OCI-LY1 (cell line): Measurements from ENCODE around the gene FBN1.

Experiments
- H2AFZ ChIP-seq: fragments of 200-600 bp; sonication (generic), shearing (Covaris generic); 2 replicates; pipeline ENCODE4 v1.6.0; 2014; ENCODE audit warnings: antibody characterized with exemption, mild to moderate bottlenecking, low read length
- H3F3A ChIP-seq: fragments of 200-600 bp; sonication (generic), shearing (Covaris generic); 2 replicates; pipeline ENCODE4 v1.6.0; 2014; ENCODE audit warnings: mild to moderate bottlenecking, antibody characterized with exemption, low read length, moderate library complexity; ENCODE audit not compliant: insufficient read depth
- H3K27ac ChIP-seq: fragments of 200-600 bp; sonication (generic); 2 replicates; pipeline ENCODE4 v1.5.1; 2014; ENCODE audit warnings: low read length, mixed run types, mild to moderate bottlenecking, low read depth; ENCODE audit not compliant: poor library complexity, severe bottlenecking
- H3K27me3 ChIP-seq: fragments of 200-600 bp; sonication (generic); 2 replicates; pipeline ENCODE4 v1.6.0; 2014; ENCODE audit warnings: antibody characterized with exemption, mild to moderate bottlenecking, low read length, moderate library complexity; ENCODE audit not compliant: insufficient read depth
- H3K36me3 ChIP-seq: fragments of 200-600 bp; sonication (generic); 2 replicates; pipeline ENCODE4 v1.6.1; 2014; ENCODE audit warnings: mild to moderate bottlenecking, antibody characterized with exemption, low read length, moderate library complexity, mixed read lengths; ENCODE audit not compliant: insufficient read depth
- H3K4me1 ChIP-seq: fragments of 200-600 bp; sonication (generic); 2 replicates; pipeline ENCODE4 v1.5.1; 2014; ENCODE audit warnings: mild to moderate bottlenecking, low read length, moderate library complexity; ENCODE audit not compliant: insufficient read depth, severe bottlenecking
- H3K4me2 ChIP-seq: fragments of 200-600 bp; sonication (generic), shearing (Covaris generic); 2 replicates; pipeline ENCODE4 v1.6.1; 2014; ENCODE audit warnings: low read length
- H3K4me3 ChIP-seq: fragments of 200-600 bp; sonication (generic); 2 replicates; pipeline ENCODE4 v1.5.1; 2014; ENCODE audit warnings: low read length, low read depth, mild to moderate bottlenecking, mixed read lengths; ENCODE audit not compliant: poor library complexity, severe bottlenecking
- H3K79me2 ChIP-seq: fragments of 200-600 bp; shearing (Covaris generic); 2 replicates; pipeline ENCODE4 v1.6.1; 2016; ENCODE audit warnings: mixed run types, low read length, mixed read lengths; ENCODE audit not compliant: insufficient read depth
- H3K9ac ChIP-seq: fragments of 200-600 bp; sonication (generic), shearing (Covaris generic); 2 replicates; pipeline ENCODE4 v1.6.1; 2014; ENCODE audit warnings: mild to moderate bottlenecking, low read length, mixed read lengths
- H3K9me2 ChIP-seq: fragments of 200-600 bp; sonication (generic), shearing (Covaris generic); 2 replicates; pipeline ENCODE4 v1.6.1; 2014; ENCODE audit warnings: low read depth, mild to moderate bottlenecking, low read length, mixed read lengths
- H3K9me3 ChIP-seq: fragments of 200-600 bp; shearing (Covaris generic); 2 replicates; pipeline ENCODE4 v1.6.1; 2014; ENCODE audit warnings: low read length, mixed read lengths
- H4K20me1 ChIP-seq: fragments of 200-600 bp; sonication (generic), shearing (Covaris generic); 2 replicates; pipeline ENCODE4 v1.6.0; 2016; ENCODE audit warnings: mild to moderate bottlenecking, low read length; ENCODE audit not compliant: insufficient read depth
- CTCF ChIP-seq: fragments of 200-600 bp; sonication (generic), shearing (Covaris generic); IDR thresholded peaks from 2 replicates; pipeline ENCODE4 v1.5.1; 2017; ENCODE audit warnings: mild to moderate bottlenecking, antibody characterized with exemption, low read length, moderate library complexity, mixed read lengths
- EZH2 ChIP-seq: fragments of 200-600 bp; sonication (generic), shearing (Covaris generic); IDR thresholded peaks from 2 replicates; pipeline ENCODE4 v1.8.0; 2017; ENCODE audit warnings: borderline replicate concordance, mixed run types, mild to moderate bottlenecking, antibody characterized with exemption, low read length, moderate library complexity, mixed read lengths

Gene FBN1

GRCh38 chr15:48494631-48495030 is 150.9 kb downstream of the FBN1 start:
- no peaks in the 10 kb centered on the region for H4K20me1 ChIP-seq
- H3K79me2 ChIP-seq: no peaks in the 10 kb centered on the region
- no peaks in the 10 kb centered on the region for H3K36me3 ChIP-seq
- no peak overlapping the region for H3K4me3 ChIP-seq
- H3K9me3 ChIP-seq: no peaks in the 10 kb centered on the region
- H3K4me2 ChIP-seq: no peak overlapping the region
- H3F3A ChIP-seq: no peaks in the 10 kb centered on the region
- H3K4me1 ChIP-seq: no peaks in the 10 kb centered on the region
- no peak for TF ChIP-seq CTCF
- TF ChIP-seq EZH2: no peak
- H3K27me3 ChIP-seq: no peaks in the 10 kb centered on the region
- H3K9me2 ChIP-seq: no peaks in the 10 kb centered on the region
- no peak overlapping the region for H3K9ac ChIP-seq
- no peak overlapping the region for H2AFZ ChIP-seq
- H3K27ac ChIP-seq: no peak overlapping the region

GRCh38 chr15:48493763-48494225 is 151.7 kb downstream of the FBN1 start:
- Histone ChIP-seq H3K9me2 (no peaks in the 10 kb centered on the region), H3K4me1 (no peaks in the 10 kb centered on the region), H3K4me3 (no peak overlapping the region), H3K27ac (no peak overlapping the region), H3K4me2 (no peak overlapping the region), H3K9me3 (no peaks in the 10 kb centered on the region), H2AFZ (no peak overlapping the region), H3K79me2 (no peaks in the 10 kb centered on the region), H3K27me3 (no peaks in the 10 kb centered on the region), H3F3A (no peaks in the 10 kb centered on the region), H3K36me3 (no peaks in the 10 kb centered on the region), H3K9ac (no peak overlapping the region), H4K20me1 (no peaks in the 10 kb centered on the region)
- TF ChIP-seq EZH2: no peak
- no peak for TF ChIP-seq CTCF

- Histone ChIP-seq H3K9me3 (no peaks in the 10 kb centered on the region), H3K4me3 (no peak overlapping the region), H3K4me1 (no peaks in the 10 kb centered on the region), H4K20me1 (no peaks in the 10 kb centered on the region), H3K36me3 (no peaks in the 10 kb centered on the region), H3K9ac (no peak overlapping the region), H3K27ac (no peak overlapping the region), H3K4me2 (no peak overlapping the region), H3K79me2 (no peaks in the 10 kb centered on the region), H3K27me3 (no peaks in the 10 kb centered on the region), H3F3A (no peaks in the 10 kb centered on the region), H2AFZ (no peak overlapping the region), H3K9me2 (no peaks in the 10 kb centered on the region)
- no peak for TF ChIP-seq CTCF
- TF ChIP-seq EZH2: no peak
Measured at GRCh38 chr15:48493084-48493762, 152.3 kb downstream of the FBN1 start.
